Astrocyte (in vitro differentiated cells and primary cell): ENCODE results near the gene GLRX5. TPM values are rescaled to one million over a fixed set of nuclear protein-coding genes. Genes with fewer than 3 reads are reported as not detected.

ENCODE experiments used
- DNase-seq: peaks from one replicate; pipeline ENCODE4 v3.0.0-alpha.2; 2010; ENCODE audit warnings: low read depth
- FAIRE-seq: peaks from 2 replicates; lab custom pipeline; 2011; peaks lifted over from hg19 to GRCh38; lab: Jason Lieb, UNC
- H2AFZ ChIP-seq: 2 replicates; pipeline ENCODE4 v1.6.0; 2012; ENCODE audit warnings: low read depth, low read length, inconsistent platforms
- H3K27ac ChIP-seq: 2 replicates; pipeline ENCODE4 v1.5.1; 2011; ENCODE audit warnings: low read depth, low read length, inconsistent platforms
- H3K27me3 ChIP-seq: 2 replicates; pipeline ENCODE4 v1.6.0; 2011; ENCODE audit warnings: low read length, inconsistent platforms; ENCODE audit not compliant: insufficient read depth
- H3K36me3 ChIP-seq: 2 replicates; pipeline ENCODE4 v1.5.1; 2011; ENCODE audit warnings: low read length, inconsistent platforms; ENCODE audit not compliant: insufficient read depth
- H3K4me1 ChIP-seq: 2 replicates; pipeline ENCODE4 v1.5.1; 2011; ENCODE audit warnings: low read length, inconsistent platforms; ENCODE audit not compliant: insufficient read depth
- H3K4me2 ChIP-seq: 2 replicates; pipeline ENCODE4 v1.6.0; 2012; ENCODE audit warnings: low read length, inconsistent platforms
- H3K4me3 ChIP-seq: 2 replicates; pipeline ENCODE4 v1.5.1; 2011; ENCODE audit warnings: low read depth, mild to moderate bottlenecking, low read length, inconsistent platforms; ENCODE audit not compliant: insufficient read depth
- H3K79me2 ChIP-seq: 2 replicates; pipeline ENCODE4 v1.6.0; 2012; ENCODE audit warnings: mild to moderate bottlenecking, low read length, inconsistent platforms; ENCODE audit not compliant: insufficient read depth
- H3K9ac ChIP-seq: 2 replicates; pipeline ENCODE4 v1.6.0; 2012; ENCODE audit warnings: mild to moderate bottlenecking, low read length, inconsistent platforms
- H3K9me3 ChIP-seq: 2 replicates; pipeline ENCODE4 v1.5.1; 2012; ENCODE audit warnings: low read depth, mild to moderate bottlenecking, low read length, inconsistent platforms; ENCODE audit not compliant: insufficient read depth
- H4K20me1 ChIP-seq: 2 replicates; pipeline ENCODE4 v1.6.0; 2012; ENCODE audit warnings: low read length, inconsistent platforms; ENCODE audit not compliant: insufficient read depth
- H3K27ac Mint-ChIP-seq: one replicate; pipeline ENCODE4 v1.8.0; 2021; ENCODE audit warnings: mild to moderate bottlenecking, mixed read lengths; ENCODE audit not compliant: unreplicated experiment
- H3K27me3 Mint-ChIP-seq: one replicate; pipeline ENCODE4 v1.8.0; 2021; ENCODE audit warnings: low read depth, mixed read lengths; ENCODE audit not compliant: unreplicated experiment
- H3K36me3 Mint-ChIP-seq: one replicate; pipeline ENCODE4 v1.8.0; 2021; ENCODE audit warnings: low read depth, mixed read lengths; ENCODE audit not compliant: unreplicated experiment
- H3K4me1 Mint-ChIP-seq: one replicate; pipeline ENCODE4 v1.8.0; 2021; ENCODE audit warnings: low read depth, mixed read lengths; ENCODE audit not compliant: unreplicated experiment
- H3K4me3 Mint-ChIP-seq: one replicate; pipeline ENCODE4 v1.8.0; 2021; ENCODE audit warnings: mild to moderate bottlenecking, moderate library complexity, mixed read lengths; ENCODE audit not compliant: unreplicated experiment
- H3K9me3 Mint-ChIP-seq: one replicate; pipeline ENCODE4 v1.8.0; 2021; ENCODE audit warnings: mild to moderate bottlenecking, mixed read lengths; ENCODE audit not compliant: unreplicated experiment
- EZH2 ChIP-seq: IDR thresholded peaks from 2 replicates; pipeline ENCODE4 v1.6.1; 2012; ENCODE audit warnings: mild to moderate bottlenecking, low read length, inconsistent platforms; ENCODE audit not compliant: insufficient read depth
- total RNA-seq: library from RNA; stranded (reverse); gene quantifications from 2 replicates; pipeline ENCODE4 v1.2.1, GENCODE V29; 2021
- TF ChIP-seq, protein P1 (sequence below): IDR thresholded peaks from 2 replicates; pipeline ENCODE4 v1.5.1; 2011; ENCODE audit warnings: low read depth, mild to moderate bottlenecking, inconsistent platforms, low read length, moderate library complexity; ENCODE audit not compliant: insufficient read depth

The GLRX5 gene
- total RNA-seq, 1 donor from 2014 or later, result 50.5 TPM

DNA sequence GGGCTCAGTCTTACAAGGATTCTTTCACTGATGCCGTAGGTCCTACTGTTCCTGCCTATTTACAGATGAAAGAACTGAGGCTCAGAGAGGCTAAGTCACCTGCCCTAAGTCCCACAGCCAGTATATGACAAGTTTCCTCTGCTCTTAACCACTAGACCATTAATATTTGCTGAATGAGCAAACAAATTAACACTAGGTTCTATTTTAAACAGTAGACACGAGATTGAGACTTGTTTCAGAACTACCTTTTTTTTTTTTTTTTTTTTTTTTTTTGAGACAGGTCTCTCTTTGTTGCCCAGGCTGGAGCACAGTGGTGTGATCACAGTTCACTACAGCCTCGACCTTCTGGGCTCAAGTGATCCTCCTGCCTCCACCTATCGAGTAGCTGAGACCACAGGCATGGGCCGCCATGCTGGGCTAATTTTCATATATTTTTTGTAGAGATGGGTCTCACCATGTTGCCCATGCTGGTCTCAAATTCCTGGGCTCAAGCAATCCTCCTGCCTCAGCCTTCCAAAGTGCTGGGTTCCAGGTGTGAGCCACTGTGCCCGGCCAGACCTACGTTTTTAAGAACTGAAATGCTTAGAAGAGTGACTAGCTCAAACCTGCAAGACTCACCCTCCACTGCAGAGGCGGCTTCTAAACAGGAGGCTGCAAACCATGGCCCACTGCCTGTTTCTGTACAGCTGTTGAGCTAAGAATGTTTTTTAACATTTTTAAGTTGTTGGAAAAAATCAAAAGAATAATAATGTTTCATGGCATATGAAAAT, 31.3 kb upstream of the GLRX5 start:
- no peaks in the 10 kb centered on the region for H3K79me2 ChIP-seq
- H3K4me1 Mint-ChIP-seq, result peaks cover 28% of the 10 kb centered on the region
- no peak overlapping the region for H3K27ac ChIP-seq
- no peak for TF ChIP-seq EZH2
- TF ChIP-seq, protein P1, sequence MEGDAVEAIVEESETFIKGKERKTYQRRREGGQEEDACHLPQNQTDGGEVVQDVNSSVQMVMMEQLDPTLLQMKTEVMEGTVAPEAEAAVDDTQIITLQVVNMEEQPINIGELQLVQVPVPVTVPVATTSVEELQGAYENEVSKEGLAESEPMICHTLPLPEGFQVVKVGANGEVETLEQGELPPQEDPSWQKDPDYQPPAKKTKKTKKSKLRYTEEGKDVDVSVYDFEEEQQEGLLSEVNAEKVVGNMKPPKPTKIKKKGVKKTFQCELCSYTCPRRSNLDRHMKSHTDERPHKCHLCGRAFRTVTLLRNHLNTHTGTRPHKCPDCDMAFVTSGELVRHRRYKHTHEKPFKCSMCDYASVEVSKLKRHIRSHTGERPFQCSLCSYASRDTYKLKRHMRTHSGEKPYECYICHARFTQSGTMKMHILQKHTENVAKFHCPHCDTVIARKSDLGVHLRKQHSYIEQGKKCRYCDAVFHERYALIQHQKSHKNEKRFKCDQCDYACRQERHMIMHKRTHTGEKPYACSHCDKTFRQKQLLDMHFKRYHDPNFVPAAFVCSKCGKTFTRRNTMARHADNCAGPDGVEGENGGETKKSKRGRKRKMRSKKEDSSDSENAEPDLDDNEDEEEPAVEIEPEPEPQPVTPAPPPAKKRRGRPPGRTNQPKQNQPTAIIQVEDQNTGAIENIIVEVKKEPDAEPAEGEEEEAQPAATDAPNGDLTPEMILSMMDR, result no peak
- DNase-seq, result peak; percentile 21
- peaks cover 2% of the 10 kb centered on the region for H3K9me3 Mint-ChIP-seq
- H3K36me3 ChIP-seq, result no peaks in the 10 kb centered on the region
- H3K27ac Mint-ChIP-seq, result no peak overlapping the region
- no peaks in the 10 kb centered on the region for H3K27me3 ChIP-seq
- no peak overlapping the region for H2AFZ ChIP-seq
- no peak overlapping the region for H3K4me3 ChIP-seq
- no peaks in the 10 kb centered on the region for H4K20me1 ChIP-seq
- no peaks in the 10 kb centered on the region for H3K36me3 Mint-ChIP-seq
- no peak for FAIRE-seq
- no peak overlapping the region for H3K4me2 ChIP-seq
- no peak overlapping the region for H3K4me3 Mint-ChIP-seq
- H3K9ac ChIP-seq, result no peak overlapping the region
- peaks cover 21% of the 10 kb centered on the region for H3K27me3 Mint-ChIP-seq
- peaks cover 42% of the 10 kb centered on the region for H3K4me1 ChIP-seq
- H3K9me3 ChIP-seq, result no peaks in the 10 kb centered on the region

- Histone ChIP-seq H3K4me3 (no peak overlapping the region), H3K9me3 (no peaks in the 10 kb centered on the region), H2AFZ (no peak overlapping the region), H3K4me1 (peaks cover 40% of the 10 kb centered on the region), H3K4me2 (peak overlapping the region; percentile 20), H3K27me3 (no peaks in the 10 kb centered on the region), H3K79me2 (no peaks in the 10 kb centered on the region), H3K27ac (no peak overlapping the region), H3K9ac (no peak overlapping the region), H3K36me3 (no peaks in the 10 kb centered on the region), H4K20me1 (no peaks in the 10 kb centered on the region)
- H3K9me3 Mint-ChIP-seq, result peaks cover 2% of the 10 kb centered on the region
- H3K27ac Mint-ChIP-seq, result no peak overlapping the region
- no peak for TF ChIP-seq EZH2
- TF ChIP-seq, protein P1, result no peak
- FAIRE-seq (peak; percentile 43), DNase-seq (peak; percentile 66)
- H3K27me3 Mint-ChIP-seq, result peaks cover 21% of the 10 kb centered on the region
- no peaks in the 10 kb centered on the region for H3K36me3 Mint-ChIP-seq
- no peak overlapping the region for H3K4me3 Mint-ChIP-seq
- H3K4me1 Mint-ChIP-seq, result peaks cover 28% of the 10 kb centered on the region
Measured at GRCh38 chr14:95504135-95505029, 30.5 kb upstream of the GLRX5 start.
